Right lobe of liver (tissue), 4 donors: ENCODE results near the gene JAZF1.

Experiments used
- POLR2A ChIP-seq: fragments of 450-650 bp; IDR thresholded peaks from one replicate; pipeline ENCODE4 v1.6.1; 2017; ENCODE audit warnings: antibody characterized with exemption, mild to moderate bottlenecking
- TF ChIP-seq, protein P1 (sequence below), 4 donors: fragments of 200-600 bp in 3 of 4; fragments of 450-650 bp in 1 of 4; IDR thresholded peaks; one replicate each; pipeline versions ENCODE4 v1.5.1 to v1.8.0; 2016 to 2022; ENCODE audit warnings: antibody characterized with exemption in 4 of 4, mild to moderate bottlenecking in 2 of 4
- donor health status: DM: no; HTN: no; CAD: no.
- donor health status: DM: no; HTN: no; CAD: no.
- donor health status: DM: no; HTN: yes; CAD: no.

DNA sequence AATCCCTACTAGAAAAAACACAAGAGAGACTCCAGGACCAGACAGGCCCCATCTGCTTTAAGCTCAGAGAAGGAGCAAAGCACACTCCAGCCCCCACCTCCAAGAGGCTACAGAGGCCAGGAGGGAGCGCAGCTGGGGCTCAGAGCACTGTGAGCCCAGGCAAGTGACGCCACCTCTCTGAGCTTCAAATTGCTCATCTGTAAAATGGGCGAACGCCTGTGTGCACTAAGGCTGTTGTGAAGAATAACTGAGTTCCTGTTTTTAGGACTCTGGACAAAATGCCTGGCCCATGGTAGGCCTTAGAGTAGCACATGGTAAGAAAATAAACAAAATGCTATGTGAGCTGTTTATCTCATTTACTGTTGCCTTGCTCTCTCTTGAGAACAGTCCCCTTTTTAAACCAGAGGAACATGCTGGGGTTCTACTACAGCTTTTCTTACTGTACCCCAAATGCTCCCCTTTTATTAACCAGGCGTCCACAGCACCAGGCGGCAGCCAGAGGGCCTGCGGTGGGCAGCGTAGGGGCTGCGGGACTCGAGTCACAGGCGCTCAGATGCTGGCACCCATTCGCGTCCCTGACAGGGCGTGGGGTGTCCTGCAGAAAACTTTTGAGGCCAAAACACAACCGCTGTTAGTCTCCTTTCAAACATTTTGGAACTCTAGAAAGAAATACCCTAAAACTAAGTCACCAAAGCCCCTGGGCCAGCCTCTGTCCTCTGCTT, 336.9 kb downstream of the JAZF1 start:
- TF ChIP-seq, protein P1, sequence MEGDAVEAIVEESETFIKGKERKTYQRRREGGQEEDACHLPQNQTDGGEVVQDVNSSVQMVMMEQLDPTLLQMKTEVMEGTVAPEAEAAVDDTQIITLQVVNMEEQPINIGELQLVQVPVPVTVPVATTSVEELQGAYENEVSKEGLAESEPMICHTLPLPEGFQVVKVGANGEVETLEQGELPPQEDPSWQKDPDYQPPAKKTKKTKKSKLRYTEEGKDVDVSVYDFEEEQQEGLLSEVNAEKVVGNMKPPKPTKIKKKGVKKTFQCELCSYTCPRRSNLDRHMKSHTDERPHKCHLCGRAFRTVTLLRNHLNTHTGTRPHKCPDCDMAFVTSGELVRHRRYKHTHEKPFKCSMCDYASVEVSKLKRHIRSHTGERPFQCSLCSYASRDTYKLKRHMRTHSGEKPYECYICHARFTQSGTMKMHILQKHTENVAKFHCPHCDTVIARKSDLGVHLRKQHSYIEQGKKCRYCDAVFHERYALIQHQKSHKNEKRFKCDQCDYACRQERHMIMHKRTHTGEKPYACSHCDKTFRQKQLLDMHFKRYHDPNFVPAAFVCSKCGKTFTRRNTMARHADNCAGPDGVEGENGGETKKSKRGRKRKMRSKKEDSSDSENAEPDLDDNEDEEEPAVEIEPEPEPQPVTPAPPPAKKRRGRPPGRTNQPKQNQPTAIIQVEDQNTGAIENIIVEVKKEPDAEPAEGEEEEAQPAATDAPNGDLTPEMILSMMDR (IDR thresholded peaks at IDR 0.05) = no peak
- no peak for TF ChIP-seq POLR2A
